A375 (cell line): ENCODE data around the gene AARS1. TPM values are rescaled to one million over a fixed set of nuclear protein-coding genes. Genes with fewer than 3 reads are reported as not detected.

Source experiments
- small RNA-seq: library from RNA; depleted of rRNA; stranded (forward); fragments of <200 nt; gene quantifications from one replicate; pipeline ENCODE3, GENCODE V24; 2014
- total RNA-seq: library from RNA; depleted of rRNA; stranded (reverse); fragments of >200 nt; shearing (Covaris generic); gene quantifications from 2 replicates; pipeline ENCODE4 v1.2.3, GENCODE V29; 2014; rRNA removed

Gene AARS1
- 296 and 303 TPM in 2 replicates for total RNA-seq

DNA sequence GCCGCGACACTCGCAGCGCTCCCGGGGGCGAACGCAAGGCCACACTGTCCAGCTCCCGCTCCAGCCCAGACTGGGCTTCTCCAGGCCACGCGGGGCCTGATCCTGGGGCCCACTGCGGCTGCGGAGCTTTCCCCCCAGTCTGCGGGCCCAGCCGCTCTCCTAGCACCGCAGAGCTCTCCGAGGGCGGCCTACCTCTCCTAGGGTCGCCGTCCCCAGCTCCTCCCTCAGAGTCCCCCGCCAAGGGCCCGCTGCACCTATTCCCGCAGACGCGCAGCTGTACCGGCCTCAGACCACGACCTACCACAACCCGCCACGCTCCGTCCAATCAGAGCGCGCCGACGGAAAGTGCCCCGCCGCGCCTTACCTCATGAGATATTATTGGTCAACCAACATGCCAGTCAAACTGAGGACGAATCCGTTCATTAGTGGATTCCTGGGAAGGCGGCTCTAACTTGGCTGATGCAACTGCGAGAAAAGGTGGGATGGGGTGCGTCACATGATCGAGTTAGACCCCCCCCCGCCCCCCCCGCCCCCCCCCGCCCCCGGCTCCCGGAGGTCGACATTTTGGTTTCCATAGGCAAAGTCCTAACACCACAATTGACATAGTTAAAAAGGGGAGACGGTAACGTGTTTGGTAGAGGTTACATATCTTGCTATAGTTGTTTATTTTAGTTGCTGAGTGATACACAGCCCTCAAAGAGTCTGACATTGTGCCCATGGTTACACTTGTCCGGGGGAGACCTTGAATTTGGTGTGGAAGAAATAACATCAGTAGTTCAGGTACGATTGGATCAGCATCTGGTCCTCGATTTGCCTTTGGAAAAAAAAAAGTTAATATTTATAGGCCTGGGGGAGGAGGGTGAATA is at the start of gene AARS1:
Gene AARS1, minus strand, starts transcription at position 278 of the 866 bp plus-strand sequence. CDS start 6,743 bp downstream, outside the sequence.

DNA sequence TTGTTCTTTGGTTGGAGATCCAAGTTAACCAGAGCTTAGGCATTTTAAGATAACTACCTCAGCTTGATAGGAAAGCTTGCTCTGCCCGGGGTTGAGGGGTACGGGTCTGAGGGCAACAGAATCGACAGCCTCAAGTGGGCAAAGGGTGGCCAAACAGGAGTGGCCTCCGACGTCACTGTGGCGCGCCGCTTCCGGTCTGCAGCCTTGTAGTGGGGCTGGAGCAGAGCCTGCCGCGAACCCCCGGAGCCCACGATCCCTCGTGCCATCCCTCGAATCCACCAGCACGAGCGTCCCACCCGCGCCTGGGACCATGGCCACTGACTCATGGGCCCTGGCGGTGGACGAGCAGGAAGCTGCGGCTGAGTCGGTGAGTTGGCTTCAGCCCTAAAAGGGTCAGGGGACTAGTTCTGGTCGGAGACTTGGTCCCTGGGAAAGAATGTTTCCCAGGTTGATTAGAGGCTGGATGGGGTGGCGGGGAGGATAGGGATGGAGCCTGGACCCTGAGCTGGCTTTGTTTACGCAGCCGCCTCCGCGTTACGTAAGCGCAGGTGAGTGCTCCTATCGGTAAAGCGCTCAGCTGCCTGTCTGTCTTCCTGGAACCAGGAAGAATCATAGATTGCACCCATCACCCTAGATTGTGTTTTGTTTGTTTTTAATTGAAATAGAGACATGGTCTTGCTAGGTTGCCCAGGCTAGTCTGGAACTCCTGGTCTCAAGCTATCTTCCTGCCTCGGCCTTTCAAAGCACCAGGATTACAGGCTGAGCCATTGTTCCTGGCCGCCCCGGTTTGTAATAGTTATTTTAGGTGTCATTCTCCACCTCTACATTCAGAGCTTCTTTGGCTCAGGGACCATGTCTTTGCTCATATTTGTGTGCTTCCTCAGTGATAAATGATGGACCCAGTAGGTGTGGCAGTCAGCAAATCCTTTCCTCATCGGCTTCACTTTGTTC is 10.0 kb upstream of the AARS1 start, which contains the start of gene DDX19B:
Gene DDX19B, plus strand, starts transcription at position 199 of the 951 bp plus-strand sequence. Its CDS starts 112 bp downstream, at position 311.

DNA sequence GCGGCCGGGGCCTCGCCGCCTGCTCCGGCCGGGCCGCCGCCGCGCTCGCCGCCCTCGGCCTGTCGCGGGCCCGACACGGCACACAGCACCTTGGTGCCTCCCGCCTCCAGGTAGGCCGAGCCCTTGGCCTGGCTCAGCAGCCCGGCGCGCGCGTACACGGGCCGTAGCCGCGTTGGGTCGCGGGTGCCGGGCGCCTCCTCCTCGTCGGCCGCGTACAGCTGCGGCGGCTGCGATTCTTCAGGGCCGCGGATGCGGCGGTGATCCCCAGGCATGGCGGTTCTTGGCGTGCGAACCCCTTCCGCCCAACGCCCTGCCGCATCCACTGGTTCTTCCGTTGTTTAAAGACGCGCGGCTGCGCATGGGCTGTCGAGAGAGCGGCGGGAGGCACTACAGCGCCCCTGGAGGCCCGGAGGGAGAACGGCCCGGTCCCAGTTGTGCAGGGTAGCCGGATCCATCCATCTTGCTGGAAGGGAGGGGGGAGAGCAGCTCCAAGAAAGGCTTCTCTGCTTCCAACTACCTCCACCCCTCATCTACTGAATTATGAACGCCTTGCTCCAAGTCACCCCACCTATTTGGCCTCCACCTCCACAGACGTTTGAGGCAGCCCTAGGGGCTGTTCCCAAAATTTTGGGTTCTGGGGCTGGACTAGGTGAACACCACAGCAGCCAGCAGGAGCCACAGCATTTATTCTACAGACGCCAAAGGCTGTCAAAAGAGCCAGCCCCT is 37.5 kb downstream of the AARS1 start, which contains the start of gene EXOSC6:
Gene EXOSC6, minus strand, starts transcription at position 312 of the 726 bp plus-strand sequence. Its CDS starts 40 bp downstream, at position 272.

Small RNAs within 50 kb of the gene (small RNA-seq; reads per million reads assigned to genes)
- gene AC009060.2 = not detected
- not detected for gene RN7SL279P

Other genes starting within 250 kb of the AARS1 start
- gene PDPR, start 175.2 kb downstream of the AARS1 start, total RNA-seq = 24.7 and 28.5 TPM in 2 replicates
- 0.21 and 0.49 TPM in 2 replicates for gene CLEC18C, start 115.7 kb downstream of the AARS1 start, total RNA-seq
- 45.1 and 48.9 TPM in 2 replicates for gene EXOSC6, start 37.6 kb downstream of the AARS1 start, total RNA-seq
- gene DDX19B, start 9.7 kb upstream of the AARS1 start, total RNA-seq = 37.8 and 38.3 TPM in 2 replicates
- 80.0 and 83.9 TPM in 2 replicates for gene DDX19A, start 57.4 kb upstream of the AARS1 start, total RNA-seq
- 28.5 and 32.4 TPM in 2 replicates for gene ST3GAL2, start 149.6 kb upstream of the AARS1 start, total RNA-seq
- gene FCSK, start 165.1 kb upstream of the AARS1 start, total RNA-seq = 10.5 and 19.8 TPM in 2 replicates
- gene COG4, start 234.0 kb upstream of the AARS1 start, total RNA-seq = 52.5 and 53.0 TPM in 2 replicates
- gene SF3B3, start 234.3 kb upstream of the AARS1 start, total RNA-seq = 168 and 197 TPM in 2 replicates